ENCODE measurements around the gene CRTAP. TPM values are rescaled to one million over a fixed set of nuclear protein-coding genes. Genes with fewer than 3 reads are reported as not detected.

Gene CRTAP
- total and polyA plus RNA-seq, 2 of the 13 experiments (the other 11 are each of a cell fraction or from before 2014, with no cell fraction given) = 54.2 to 119 TPM

DNA sequence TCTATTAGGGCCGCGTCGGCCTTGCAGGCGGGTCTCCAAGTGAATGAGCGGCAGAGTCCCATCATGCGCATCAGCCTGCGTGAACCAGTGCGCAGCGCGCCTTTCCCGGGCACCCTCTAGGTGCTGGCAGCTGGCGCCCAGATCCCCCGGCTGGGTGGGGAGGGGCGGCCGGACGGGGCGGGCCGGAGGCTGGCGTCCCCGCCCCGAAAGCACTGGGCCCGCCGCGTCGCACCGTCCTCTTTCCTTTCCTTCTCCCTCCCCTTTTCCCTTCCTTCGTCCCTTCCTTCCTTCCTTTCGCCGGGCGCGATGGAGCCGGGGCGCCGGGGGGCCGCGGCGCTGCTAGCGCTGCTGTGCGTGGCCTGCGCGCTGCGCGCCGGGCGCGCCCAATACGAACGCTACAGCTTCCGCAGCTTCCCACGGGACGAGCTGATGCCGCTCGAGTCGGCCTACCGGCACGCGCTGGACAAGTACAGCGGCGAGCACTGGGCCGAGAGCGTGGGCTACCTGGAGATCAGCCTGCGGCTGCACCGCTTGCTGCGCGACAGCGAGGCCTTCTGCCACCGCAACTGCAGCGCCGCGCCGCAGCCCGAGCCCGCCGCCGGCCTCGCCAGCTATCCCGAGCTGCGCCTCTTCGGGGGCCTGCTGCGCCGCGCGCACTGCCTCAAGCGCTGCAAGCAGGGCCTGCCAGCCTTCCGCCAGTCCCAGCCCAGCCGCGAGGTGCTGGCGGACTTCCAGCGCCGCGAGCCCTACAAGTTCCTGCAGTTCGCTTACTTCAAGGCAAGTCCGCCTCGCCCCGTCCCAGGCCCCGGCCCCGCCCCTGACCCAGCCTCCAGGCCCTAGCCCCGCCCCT lies at the start of gene CRTAP (continued):
- TF ChIP-seq, protein P1, sequence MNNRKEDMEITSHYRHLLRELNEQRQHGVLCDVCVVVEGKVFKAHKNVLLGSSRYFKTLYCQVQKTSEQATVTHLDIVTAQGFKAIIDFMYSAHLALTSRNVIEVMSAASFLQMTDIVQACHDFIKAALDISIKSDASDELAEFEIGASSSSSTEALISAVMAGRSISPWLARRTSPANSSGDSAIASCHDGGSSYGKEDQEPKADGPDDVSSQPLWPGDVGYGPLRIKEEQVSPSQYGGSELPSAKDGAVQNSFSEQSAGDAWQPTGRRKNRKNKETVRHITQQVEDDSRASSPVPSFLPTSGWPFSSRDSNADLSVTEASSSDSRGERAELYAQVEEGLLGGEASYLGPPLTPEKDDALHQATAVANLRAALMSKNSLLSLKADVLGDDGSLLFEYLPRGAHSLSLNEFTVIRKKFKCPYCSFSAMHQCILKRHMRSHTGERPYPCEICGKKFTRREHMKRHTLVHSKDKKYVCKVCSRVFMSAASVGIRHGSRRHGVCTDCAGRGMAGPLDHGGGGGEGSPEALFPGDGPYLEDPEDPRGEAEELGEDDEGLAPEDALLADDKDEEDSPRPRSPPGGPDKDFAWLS (CRISPR knock-in tag; IDR thresholded peaks at IDR 0.05; ENCODE audit: borderline replicate concordance) = 0 out of 2 replicates have a peak, but pooled peaks have one; percentile 42
- TF ChIP-seq, protein P2, sequence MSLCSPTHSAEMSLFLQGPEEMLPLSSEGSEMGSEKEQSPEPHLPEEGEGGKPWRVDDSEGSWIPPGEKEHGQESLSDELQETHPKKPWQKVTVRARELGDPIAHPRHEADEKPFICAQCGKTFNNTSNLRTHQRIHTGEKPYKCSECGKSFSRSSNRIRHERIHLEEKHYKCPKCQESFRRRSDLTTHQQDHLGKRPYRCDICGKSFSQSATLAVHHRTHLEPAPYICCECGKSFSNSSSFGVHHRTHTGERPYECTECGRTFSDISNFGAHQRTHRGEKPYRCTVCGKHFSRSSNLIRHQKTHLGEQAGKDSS (CRISPR knock-in tag; IDR thresholded peaks at IDR 0.05; ENCODE audit: borderline replicate concordance, low read depth) = peak; percentile 99
- TF ChIP-seq NKX3-1 (CRISPR knock-in tag; IDR thresholded peaks at IDR 0.05) (no peak; the same call in 1 of the 2 replicates), MIXL1 (CRISPR knock-in tag; IDR thresholded peaks at IDR 0.05) (no peak), ZNF225 (CRISPR knock-in tag; IDR thresholded peaks at IDR 0.05) (peak; percentile 76; the same call in 1 of the 2 replicates), ERF (CRISPR knock-in tag; IDR thresholded peaks at IDR 0.05) (peak; percentile 40; the same call in 1 of the 2 replicates), KLF12 (CRISPR knock-in tag; IDR thresholded peaks at IDR 0.05; ENCODE audit: borderline replicate concordance) (no peak), RFX1 (IDR thresholded peaks at IDR 0.05) (no peak), ZNF841 (CRISPR knock-in tag; IDR thresholded peaks at IDR 0.05; ENCODE audit: borderline replicate concordance) (no peak)
- TF ChIP-seq, protein P3, sequence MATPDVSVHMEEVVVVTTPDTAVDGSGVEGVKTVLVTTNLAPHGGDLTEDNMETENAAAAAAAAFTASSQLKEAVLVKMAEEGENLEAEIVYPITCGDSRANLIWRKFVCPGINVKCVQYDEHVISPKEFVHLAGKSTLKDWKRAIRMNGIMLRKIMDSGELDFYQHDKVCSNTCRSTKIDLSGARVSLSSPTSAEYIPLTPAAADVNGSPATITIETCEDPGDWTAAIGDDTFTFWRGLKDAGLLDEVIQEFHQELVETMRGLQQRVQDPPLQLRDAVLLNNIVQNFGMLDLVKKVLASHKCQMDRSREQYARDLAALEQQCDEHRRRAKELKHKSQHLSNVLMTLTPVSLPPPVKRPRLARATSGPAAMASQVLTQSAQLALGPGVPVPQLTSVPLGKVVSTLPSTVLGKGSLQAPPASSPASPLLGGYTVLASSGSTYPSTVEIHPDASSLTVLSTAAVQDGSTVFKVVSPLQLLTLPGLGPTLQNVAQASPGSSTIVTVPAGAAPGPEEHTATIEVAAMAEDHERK (CRISPR knock-in tag; IDR thresholded peaks at IDR 0.05; ENCODE audit: low read depth) = no peak
- TF ChIP-seq, protein P4, sequence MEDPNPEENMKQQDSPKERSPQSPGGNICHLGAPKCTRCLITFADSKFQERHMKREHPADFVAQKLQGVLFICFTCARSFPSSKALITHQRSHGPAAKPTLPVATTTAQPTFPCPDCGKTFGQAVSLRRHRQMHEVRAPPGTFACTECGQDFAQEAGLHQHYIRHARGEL (CRISPR knock-in tag; IDR thresholded peaks at IDR 0.05) = no peak
- TF ChIP-seq, protein P5, sequence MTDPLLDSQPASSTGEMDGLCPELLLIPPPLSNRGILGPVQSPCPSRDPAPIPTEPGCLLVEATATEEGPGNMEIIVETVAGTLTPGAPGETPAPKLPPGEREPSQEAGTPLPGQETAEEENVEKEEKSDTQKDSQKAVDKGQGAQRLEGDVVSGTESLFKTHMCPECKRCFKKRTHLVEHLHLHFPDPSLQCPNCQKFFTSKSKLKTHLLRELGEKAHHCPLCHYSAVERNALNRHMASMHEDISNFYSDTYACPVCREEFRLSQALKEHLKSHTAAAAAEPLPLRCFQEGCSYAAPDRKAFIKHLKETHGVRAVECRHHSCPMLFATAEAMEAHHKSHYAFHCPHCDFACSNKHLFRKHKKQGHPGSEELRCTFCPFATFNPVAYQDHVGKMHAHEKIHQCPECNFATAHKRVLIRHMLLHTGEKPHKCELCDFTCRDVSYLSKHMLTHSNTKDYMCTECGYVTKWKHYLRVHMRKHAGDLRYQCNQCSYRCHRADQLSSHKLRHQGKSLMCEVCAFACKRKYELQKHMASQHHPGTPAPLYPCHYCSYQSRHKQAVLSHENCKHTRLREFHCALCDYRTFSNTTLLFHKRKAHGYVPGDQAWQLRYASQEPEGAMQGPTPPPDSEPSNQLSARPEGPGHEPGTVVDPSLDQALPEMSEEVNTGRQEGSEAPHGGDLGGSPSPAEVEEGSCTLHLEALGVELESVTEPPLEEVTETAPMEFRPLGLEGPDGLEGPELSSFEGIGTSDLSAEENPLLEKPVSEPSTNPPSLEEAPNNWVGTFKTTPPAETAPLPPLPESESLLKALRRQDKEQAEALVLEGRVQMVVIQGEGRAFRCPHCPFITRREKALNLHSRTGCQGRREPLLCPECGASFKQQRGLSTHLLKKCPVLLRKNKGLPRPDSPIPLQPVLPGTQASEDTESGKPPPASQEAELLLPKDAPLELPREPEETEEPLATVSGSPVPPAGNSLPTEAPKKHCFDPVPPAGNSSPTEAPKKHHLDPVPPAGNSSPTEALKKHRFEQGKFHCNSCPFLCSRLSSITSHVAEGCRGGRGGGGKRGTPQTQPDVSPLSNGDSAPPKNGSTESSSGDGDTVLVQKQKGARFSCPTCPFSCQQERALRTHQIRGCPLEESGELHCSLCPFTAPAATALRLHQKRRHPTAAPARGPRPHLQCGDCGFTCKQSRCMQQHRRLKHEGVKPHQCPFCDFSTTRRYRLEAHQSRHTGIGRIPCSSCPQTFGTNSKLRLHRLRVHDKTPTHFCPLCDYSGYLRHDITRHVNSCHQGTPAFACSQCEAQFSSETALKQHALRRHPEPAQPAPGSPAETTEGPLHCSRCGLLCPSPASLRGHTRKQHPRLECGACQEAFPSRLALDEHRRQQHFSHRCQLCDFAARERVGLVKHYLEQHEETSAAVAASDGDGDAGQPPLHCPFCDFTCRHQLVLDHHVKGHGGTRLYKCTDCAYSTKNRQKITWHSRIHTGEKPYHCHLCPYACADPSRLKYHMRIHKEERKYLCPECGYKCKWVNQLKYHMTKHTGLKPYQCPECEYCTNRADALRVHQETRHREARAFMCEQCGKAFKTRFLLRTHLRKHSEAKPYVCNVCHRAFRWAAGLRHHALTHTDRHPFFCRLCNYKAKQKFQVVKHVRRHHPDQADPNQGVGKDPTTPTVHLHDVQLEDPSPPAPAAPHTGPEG (CRISPR knock-in tag; IDR thresholded peaks at IDR 0.05) = no peak; the same call in 1 of the 2 replicates
- TF ChIP-seq, protein P6, sequence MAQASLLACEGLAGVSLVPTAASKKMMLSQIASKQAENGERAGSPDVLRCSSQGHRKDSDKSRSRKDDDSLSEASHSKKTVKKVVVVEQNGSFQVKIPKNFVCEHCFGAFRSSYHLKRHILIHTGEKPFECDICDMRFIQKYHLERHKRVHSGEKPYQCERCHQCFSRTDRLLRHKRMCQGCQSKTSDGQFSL (CRISPR knock-in tag; IDR thresholded peaks at IDR 0.05) = no peak
- TF ChIP-seq, protein P7, sequence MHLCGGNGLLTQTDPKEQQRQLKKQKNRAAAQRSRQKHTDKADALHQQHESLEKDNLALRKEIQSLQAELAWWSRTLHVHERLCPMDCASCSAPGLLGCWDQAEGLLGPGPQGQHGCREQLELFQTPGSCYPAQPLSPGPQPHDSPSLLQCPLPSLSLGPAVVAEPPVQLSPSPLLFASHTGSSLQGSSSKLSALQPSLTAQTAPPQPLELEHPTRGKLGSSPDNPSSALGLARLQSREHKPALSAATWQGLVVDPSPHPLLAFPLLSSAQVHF (CRISPR knock-in tag; IDR thresholded peaks at IDR 0.05) = peak; percentile 58; the same call in 1 of the 2 replicates
- TF ChIP-seq, protein P8, sequence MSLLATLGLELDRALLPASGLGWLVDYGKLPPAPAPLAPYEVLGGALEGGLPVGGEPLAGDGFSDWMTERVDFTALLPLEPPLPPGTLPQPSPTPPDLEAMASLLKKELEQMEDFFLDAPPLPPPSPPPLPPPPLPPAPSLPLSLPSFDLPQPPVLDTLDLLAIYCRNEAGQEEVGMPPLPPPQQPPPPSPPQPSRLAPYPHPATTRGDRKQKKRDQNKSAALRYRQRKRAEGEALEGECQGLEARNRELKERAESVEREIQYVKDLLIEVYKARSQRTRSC (CRISPR knock-in tag; IDR thresholded peaks at IDR 0.05; ENCODE audit: low read depth) = peak; percentile 75; the same call in 1 of the 2 replicates

Measured in HepG2 (cell line).